OCI-LY1 (cell line): ENCODE results near the gene JUN.

ENCODE experiments used
- EZH2 ChIP-seq: fragments of 200-600 bp; sonication (generic), shearing (Covaris generic); IDR thresholded peaks from 2 replicates; pipeline ENCODE4 v1.8.0; 2017; ENCODE audit warnings: borderline replicate concordance, mixed run types, mild to moderate bottlenecking, antibody characterized with exemption, low read length, moderate library complexity, mixed read lengths
- TF ChIP-seq, protein P1 (sequence below): fragments of 200-600 bp; sonication (generic), shearing (Covaris generic); IDR thresholded peaks from 2 replicates; pipeline ENCODE4 v1.5.1; 2017; ENCODE audit warnings: mild to moderate bottlenecking, antibody characterized with exemption, low read length, moderate library complexity, mixed read lengths

DNA sequence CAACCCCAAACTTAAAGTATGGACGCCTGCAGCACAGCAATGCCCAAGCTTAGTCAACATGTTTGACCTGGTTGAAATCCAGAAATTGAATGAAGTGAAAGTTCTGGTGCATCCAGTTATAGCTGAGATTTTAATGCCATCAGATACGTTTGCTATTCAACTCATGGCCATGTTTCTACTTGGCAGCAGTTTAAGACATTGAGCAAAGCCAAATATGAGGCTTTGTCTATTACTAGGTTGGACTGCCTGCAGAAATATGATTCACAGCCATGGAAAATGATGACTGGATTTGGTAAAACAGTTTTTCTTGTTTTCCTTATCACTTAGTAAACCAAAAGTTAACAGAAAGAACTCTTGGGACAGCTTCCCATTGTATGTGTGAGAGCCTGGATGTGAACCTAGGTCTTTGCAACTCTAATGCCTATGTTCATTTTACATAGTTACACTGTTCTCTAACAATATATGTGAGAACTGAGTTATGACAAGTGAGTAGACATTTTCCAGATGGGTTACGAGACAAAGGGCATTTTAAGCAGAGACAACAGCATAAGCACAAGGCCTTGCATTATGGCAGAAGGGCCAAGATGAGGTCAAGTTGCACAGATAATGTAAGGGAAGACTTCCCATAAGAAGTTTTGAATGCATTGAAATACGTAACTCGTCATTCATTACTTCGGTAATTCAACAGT, 51.6 kb downstream of the JUN start:
- TF ChIP-seq, protein P1, sequence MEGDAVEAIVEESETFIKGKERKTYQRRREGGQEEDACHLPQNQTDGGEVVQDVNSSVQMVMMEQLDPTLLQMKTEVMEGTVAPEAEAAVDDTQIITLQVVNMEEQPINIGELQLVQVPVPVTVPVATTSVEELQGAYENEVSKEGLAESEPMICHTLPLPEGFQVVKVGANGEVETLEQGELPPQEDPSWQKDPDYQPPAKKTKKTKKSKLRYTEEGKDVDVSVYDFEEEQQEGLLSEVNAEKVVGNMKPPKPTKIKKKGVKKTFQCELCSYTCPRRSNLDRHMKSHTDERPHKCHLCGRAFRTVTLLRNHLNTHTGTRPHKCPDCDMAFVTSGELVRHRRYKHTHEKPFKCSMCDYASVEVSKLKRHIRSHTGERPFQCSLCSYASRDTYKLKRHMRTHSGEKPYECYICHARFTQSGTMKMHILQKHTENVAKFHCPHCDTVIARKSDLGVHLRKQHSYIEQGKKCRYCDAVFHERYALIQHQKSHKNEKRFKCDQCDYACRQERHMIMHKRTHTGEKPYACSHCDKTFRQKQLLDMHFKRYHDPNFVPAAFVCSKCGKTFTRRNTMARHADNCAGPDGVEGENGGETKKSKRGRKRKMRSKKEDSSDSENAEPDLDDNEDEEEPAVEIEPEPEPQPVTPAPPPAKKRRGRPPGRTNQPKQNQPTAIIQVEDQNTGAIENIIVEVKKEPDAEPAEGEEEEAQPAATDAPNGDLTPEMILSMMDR: no peak
- no peak for TF ChIP-seq EZH2
